HG03439 (cell line): ENCODE data around the gene CEP350.

Source experiments
- ATAC-seq: cut with Tn5 transposase; IDR thresholded peaks from one replicate; pipeline ENCODE4 v1.9.1; 2021; ENCODE audit warnings: mild to moderate bottlenecking, moderate library complexity; ENCODE audit not compliant: unreplicated experiment

Gene CEP350, protein sequence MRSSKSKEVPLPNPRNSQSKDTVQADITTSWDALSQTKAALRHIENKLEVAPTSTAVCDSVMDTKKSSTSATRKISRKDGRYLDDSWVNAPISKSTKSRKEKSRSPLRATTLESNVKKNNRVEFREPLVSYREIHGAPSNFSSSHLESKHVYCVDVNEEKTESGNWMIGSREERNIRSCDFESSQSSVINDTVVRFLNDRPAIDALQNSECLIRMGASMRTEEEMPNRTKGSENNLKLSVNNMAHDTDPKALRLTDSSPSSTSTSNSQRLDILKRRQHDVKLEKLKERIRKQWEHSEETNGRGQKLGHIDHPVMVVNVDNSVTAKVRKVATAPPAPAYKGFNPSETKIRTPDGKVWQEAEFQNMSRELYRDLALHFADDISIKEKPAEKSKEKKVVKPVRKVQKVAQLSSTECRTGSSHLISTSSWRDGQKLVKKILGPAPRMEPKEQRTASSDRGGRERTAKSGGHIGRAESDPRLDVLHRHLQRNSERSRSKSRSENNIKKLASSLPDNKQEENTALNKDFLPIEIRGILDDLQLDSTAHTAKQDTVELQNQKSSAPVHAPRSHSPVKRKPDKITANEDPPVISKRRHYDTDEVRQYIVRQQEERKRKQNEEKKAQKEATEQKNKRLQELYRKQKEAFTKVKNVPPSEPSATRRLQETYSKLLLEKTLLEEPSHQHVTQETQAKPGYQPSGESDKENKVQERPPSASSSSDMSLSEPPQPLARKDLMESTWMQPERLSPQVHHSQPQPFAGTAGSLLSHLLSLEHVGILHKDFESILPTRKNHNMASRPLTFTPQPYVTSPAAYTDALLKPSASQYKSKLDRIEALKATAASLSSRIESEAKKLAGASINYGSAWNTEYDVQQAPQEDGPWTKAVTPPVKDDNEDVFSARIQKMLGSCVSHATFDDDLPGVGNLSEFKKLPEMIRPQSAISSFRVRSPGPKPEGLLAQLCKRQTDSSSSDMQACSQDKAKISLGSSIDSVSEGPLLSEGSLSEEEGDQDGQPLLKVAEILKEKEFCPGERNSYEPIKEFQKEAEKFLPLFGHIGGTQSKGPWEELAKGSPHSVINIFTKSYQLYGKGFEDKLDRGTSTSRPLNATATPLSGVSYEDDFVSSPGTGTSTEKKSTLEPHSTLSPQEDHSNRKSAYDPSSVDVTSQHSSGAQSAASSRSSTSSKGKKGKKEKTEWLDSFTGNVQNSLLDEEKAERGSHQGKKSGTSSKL (N-terminal part only)

GRCh38 chr1:179954493-179955286 is at the start of gene CEP350:
TSS of gene CEP350 (plus strand) at chr1:179954810. CDS start at chr1:179986182, 31,372 bp downstream.
- peak; percentile 93 for ATAC-seq

- ATAC-seq: no peak
Measured at GRCh38 chr1:179910934-179911333, 43.7 kb upstream of the CEP350 start.

GRCh38 chr1:179911812-179912211 is 42.8 kb upstream of the CEP350 start:
- no peak for ATAC-seq

GRCh38 chr1:179917601-179918429 is 36.8 kb upstream of the CEP350 start:
- ATAC-seq: no peak

- no peak for ATAC-seq
Measured at GRCh38 chr1:179921472-179921871, 33.1 kb upstream of the CEP350 start.

DNA sequence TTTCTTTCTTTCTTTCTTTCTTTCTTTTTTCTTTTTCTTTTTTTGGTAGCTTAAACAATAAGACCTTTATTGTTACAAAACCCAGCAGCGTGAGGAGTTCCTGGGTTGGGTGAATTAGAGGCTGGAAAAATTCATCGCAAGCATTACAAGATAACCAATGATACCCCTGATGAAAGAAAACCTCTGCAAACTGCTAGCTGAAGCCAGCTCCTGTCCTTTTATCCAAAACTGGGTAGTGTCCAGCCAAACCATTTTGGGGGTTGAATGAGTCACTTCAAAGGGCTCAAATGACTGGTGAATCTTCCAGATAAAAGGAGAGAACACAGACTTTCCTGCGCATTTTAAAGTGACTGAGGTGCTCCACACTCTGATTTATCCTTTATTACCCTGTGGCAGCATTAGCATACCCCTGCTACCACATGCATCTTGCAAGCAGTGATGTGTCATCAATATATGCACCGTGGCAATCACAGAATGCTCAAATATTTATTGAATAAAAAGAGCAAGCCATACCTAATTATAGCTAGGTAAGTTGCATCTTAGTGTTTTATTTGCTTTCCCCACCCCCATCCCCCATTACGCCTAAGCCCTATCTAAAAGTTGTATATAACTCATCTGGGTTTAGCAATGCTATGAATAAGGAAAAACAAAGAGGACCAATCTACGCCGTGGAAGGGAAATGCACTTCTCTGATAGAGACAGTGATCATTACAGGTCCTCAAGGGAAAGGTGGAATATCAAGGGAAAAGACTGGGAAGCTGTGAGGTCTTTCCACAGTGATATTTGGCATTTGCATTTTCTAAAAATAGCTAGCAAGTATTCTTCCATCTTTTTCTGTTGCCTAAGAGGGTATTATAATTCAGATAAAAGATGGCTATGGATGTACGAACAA is 32.4 kb upstream of the CEP350 start:
- ATAC-seq: no peak

- no peak for ATAC-seq
Measured at GRCh38 chr1:179923029-179923428, 31.6 kb upstream of the CEP350 start.

DNA sequence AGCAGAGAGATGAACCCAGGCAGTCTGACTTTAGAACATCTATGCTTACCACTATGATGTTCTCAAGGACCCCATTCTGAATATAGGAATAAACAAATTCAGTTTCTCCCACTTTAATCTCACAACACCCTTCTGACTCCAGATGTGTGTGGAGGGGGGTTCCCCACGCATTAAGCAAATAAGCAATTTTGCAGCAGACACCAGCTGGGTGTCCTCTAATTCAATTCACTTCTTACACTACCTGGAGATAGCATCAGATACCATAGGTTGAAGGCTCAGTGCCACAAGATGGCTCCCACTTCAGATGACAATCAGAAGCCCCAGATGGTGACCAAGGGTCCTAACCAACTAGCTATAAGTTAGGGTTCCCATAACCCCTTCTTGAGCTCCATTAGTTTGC is 30.3 kb upstream of the CEP350 start:
- ATAC-seq: no peak

GRCh38 chr1:179925302-179925701 is 29.3 kb upstream of the CEP350 start:
- ATAC-seq: no peak

GRCh38 chr1:179925922-179926849 is 28.4 kb upstream of the CEP350 start:
- no peak for ATAC-seq

DNA sequence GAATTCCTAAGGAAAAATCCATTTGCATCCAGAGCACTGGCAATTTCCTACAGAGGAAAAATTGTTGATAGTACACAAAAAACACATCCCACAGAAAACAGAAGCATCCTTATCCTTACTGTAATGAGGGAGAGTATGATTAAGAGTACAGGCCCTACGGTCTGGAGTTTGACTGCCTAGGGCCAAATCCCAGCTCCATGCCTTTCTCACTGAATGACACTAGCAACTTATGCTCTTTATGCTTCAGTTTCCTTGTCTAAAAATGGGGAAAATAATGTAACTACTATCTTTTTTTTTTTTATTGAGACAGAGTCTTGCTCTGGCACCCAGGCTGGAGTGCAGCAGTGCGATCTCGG is 27.8 kb upstream of the CEP350 start:
- ATAC-seq: no peak

DNA sequence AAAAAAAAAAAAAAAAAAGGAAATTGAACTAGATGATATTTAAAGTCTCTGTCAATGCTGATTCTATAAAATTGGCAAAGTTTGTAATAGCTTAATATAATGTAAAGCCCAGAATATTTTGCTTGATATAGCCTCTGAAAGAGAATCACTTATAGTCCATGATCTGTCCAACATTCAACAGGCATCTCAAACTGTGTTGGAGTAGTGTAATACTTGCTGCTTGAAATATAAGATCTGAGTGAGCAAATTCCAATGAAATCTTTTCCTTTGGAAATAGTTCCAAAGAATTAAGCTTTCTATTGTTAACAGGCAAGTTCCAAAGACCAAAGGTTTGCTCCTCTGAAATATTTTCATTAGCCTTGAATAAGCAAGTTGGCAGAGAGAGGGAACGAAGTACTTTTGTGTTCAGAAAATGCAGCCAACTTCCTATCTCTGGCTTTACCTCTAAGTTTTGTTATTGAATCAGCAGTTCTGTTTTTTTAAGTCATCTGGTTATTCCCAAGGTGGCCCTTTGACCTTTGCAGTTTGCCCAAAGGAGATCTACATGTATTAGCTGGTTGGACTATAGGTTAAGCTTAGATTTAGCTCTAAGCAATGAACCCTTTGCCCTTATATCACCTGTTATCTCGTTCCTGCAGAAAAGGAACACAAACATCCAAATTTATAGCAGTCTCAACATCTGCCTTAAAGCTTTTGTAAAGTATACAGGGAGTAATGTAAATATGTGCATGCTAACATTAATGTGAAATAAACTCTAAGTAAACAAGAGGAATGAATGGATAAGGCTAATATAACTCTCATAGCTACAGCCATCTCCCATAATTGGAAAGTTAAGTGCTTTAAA is 24.4 kb upstream of the CEP350 start:
- ATAC-seq: no peak

GRCh38 chr1:179930867-179931266 is 23.7 kb upstream of the CEP350 start:
- ATAC-seq: no peak

- ATAC-seq: no peak
Measured at GRCh38 chr1:179933219-179933618, 21.4 kb upstream of the CEP350 start.

GRCh38 chr1:179935909-179936496 is 18.6 kb upstream of the CEP350 start:
- ATAC-seq: no peak

DNA sequence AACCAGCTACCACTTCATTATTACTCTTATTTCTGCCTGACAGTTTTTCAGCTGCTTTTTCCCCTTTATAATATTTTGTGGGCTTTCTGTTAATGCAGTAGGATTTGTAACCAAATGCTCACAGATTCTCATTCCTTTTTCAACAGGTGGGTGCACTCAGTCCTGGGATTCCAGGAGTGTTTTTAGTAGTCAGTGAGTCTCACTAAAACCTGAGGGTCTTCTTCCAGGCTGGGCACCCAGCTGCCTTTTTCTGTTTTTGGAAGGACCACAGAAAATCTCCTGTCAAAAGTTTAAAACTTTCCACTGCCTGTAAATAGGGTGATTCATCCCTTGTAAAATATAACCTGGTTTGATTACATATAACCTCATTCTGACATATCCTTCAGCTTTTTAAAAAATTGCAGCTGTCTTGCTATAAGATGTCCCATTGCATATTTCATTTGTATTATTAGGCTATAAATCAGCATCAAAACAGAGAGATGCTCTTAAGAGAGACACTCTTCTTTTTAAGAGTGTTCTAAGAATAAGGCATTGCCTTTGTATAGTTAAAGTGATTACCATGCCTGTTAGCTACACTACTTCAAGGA is 16.8 kb upstream of the CEP350 start:
- no peak for ATAC-seq
